Liver (tissue), 9 donors: ENCODE measurements around the gene SPIRE2. TPM values are rescaled to one million over a fixed set of nuclear protein-coding genes. Genes with fewer than 3 reads are reported as not detected.
"Not testable (repeated sequence)": the region's sequence is repeated elsewhere in the genome, so short reads cannot be mapped to it uniquely, and the experiment has no call there.

Experiments
- DNase-seq: peaks from one replicate; pipeline ENCODE4 v3.0.0-alpha.2; 2017; ENCODE audit warnings: low spot score
- H3K27ac ChIP-seq, 2 donors: one replicate each; pipeline ENCODE4 v1.7.0; 2013; ENCODE audit warnings: inconsistent platforms in 2 of 2, low read length in 2 of 2, control low read depth in 1 of 2, low read depth in 1 of 2, mild to moderate bottlenecking in 1 of 2
- H3K27me3 ChIP-seq, 4 donors: one replicate each; pipeline versions ENCODE4 v1.6.1 to v1.7.0; 2013; ENCODE audit warnings: low read length in 3 of 4, inconsistent platforms in 1 of 4, mild to moderate bottlenecking in 1 of 4, moderate library complexity in 1 of 4; ENCODE audit not compliant: control insufficient read depth in 4 of 4, insufficient read depth in 4 of 4
- H3K36me3 ChIP-seq, 4 donors: one replicate each; pipeline versions ENCODE4 v1.6.1 to v1.7.0; 2013; ENCODE audit warnings: low read length in 3 of 4, mild to moderate bottlenecking in 3 of 4, low read depth in 1 of 4, moderate library complexity in 1 of 4; ENCODE audit not compliant: control insufficient read depth in 4 of 4, insufficient read depth in 3 of 4
- H3K4me1 ChIP-seq, 4 donors: one replicate each; pipeline versions ENCODE4 v1.6.1 to v1.7.0; 2013; ENCODE audit warnings: low read length in 3 of 4, mild to moderate bottlenecking in 3 of 4, moderate library complexity in 1 of 4; ENCODE audit not compliant: control insufficient read depth in 4 of 4, insufficient read depth in 4 of 4
- H3K4me3 ChIP-seq, 3 donors: one replicate each; pipeline versions ENCODE4 v1.6.1 to v1.7.0; 2013; ENCODE audit warnings: low read length in 3 of 3, control low read depth in 1 of 3, low read depth in 1 of 3, mild to moderate bottlenecking in 1 of 3
- H3K9ac ChIP-seq, 2 donors: one replicate each; pipeline ENCODE4 v1.7.0; 2013; ENCODE audit warnings: low read length in 2 of 2, mild to moderate bottlenecking in 2 of 2, moderate library complexity in 2 of 2, control low read depth in 1 of 2, low read depth in 1 of 2
- H3K9me3 ChIP-seq, 4 donors: one replicate each; pipeline versions ENCODE4 v1.6.1 to v1.7.0; 2013; ENCODE audit warnings: low read length in 3 of 4; ENCODE audit not compliant: control insufficient read depth in 4 of 4
- EGR1 ChIP-seq, 2 donors: IDR thresholded peaks; 2 replicates each; pipeline ENCODE4 v1.6.1; 2016 to 2018; ENCODE audit warnings: antibody characterized with exemption in 2 of 2, low read depth in 2 of 2
- FOXA1 ChIP-seq: IDR thresholded peaks from 2 replicates; pipeline ENCODE4 v1.6.1; 2016; ENCODE audit warnings: antibody characterized with exemption
- FOXA2 ChIP-seq: IDR thresholded peaks from 2 replicates; pipeline ENCODE4 v1.6.1; 2016; ENCODE audit warnings: antibody characterized with exemption
- GABPA ChIP-seq, 2 donors: IDR thresholded peaks in 1 of 2; conservative IDR thresholded peaks in 1 of 2; 2 replicates each; pipeline ENCODE4 v1.6.1; 2016; ENCODE audit warnings: antibody characterized with exemption in 2 of 2, mild to moderate bottlenecking in 1 of 2, moderate library complexity in 1 of 2
- HNF4A ChIP-seq, 2 donors: conservative IDR thresholded peaks; 2 replicates each; pipeline ENCODE4 v1.6.1; 2016; ENCODE audit warnings: antibody characterized with exemption in 2 of 2, mild to moderate bottlenecking in 2 of 2
- HNF4G ChIP-seq: IDR thresholded peaks from 2 replicates; pipeline ENCODE4 v1.6.1; 2016; ENCODE audit warnings: antibody characterized with exemption
- JUND ChIP-seq, 2 donors: IDR thresholded peaks; 2 replicates each; pipeline ENCODE4 v1.6.1; 2016; ENCODE audit warnings: antibody characterized with exemption in 2 of 2
- NR2F2 ChIP-seq: IDR thresholded peaks from 2 replicates; pipeline ENCODE4 v1.6.1; 2016; ENCODE audit warnings: antibody characterized with exemption
- RAD21 ChIP-seq, 2 donors: IDR thresholded peaks; 2 replicates each; pipeline ENCODE4 v1.6.1; 2016; ENCODE audit warnings: antibody characterized with exemption in 2 of 2, mild to moderate bottlenecking in 2 of 2
- RXRA ChIP-seq, 2 donors: IDR thresholded peaks; 2 replicates each; pipeline ENCODE4 v1.6.1; 2017 to 2018; ENCODE audit warnings: antibody characterized with exemption in 2 of 2, mild to moderate bottlenecking in 1 of 2
- SP1 ChIP-seq: IDR thresholded peaks from 2 replicates; pipeline ENCODE4 v1.6.1; 2018; ENCODE audit warnings: antibody characterized with exemption, mild to moderate bottlenecking
- TAF1 ChIP-seq: conservative IDR thresholded peaks from 2 replicates; pipeline ENCODE4 v1.6.1; 2016; ENCODE audit warnings: antibody characterized with exemption, mild to moderate bottlenecking
- YY1 ChIP-seq: IDR thresholded peaks from 2 replicates; pipeline ENCODE4 v1.6.1; 2016; ENCODE audit warnings: antibody characterized with exemption, mild to moderate bottlenecking
- ZBTB33 ChIP-seq: IDR thresholded peaks from 2 replicates; pipeline ENCODE4 v1.6.1; 2016; ENCODE audit warnings: antibody characterized with exemption
- whole genome bisulfite sequencing: extraction: QIAGEN DNeasy Blood & Tissue Kit; methylation state at CpG from one replicate; pipeline ENCODE4 v1.1.7; 2013; 5-methylcytosine and 5-hydroxymethylcytosine counted together
- polyA plus RNA-seq, 2 donors: library from polyadenylated mRNA; stranded (reverse) in 1 of 2; unstranded in 1 of 2; fragments of 200-250 nt in 1 of 2; fragments of >200 nt in 1 of 2; fragmentation: Nextera tagmentation in 1 of 2; extraction: Ambion mirVana in 1 of 2; gene quantifications; one replicate each; pipeline versions ENCODE4 v1.2.1 to v1.2.3, GENCODE V29; 2013 to 2015
- total RNA-seq, 2 donors: library from RNA; depleted of rRNA; stranded (reverse); fragments of >200 nt; gene quantifications; one replicate each; pipeline ENCODE4 v1.2.3, GENCODE V29; 2014
- TF ChIP-seq, protein P1 (sequence below): IDR thresholded peaks from 2 replicates; pipeline ENCODE4 v1.6.1; 2016; ENCODE audit warnings: antibody characterized with exemption
- TF ChIP-seq, protein P2 (sequence below): IDR thresholded peaks from 2 replicates; pipeline ENCODE4 v1.6.1; 2016; ENCODE audit warnings: antibody characterized with exemption
- TF ChIP-seq, protein P3 (sequence below): IDR thresholded peaks from 2 replicates; pipeline ENCODE4 v1.6.1; 2016; ENCODE audit warnings: antibody characterized with exemption, mild to moderate bottlenecking
- TF ChIP-seq, protein P4 (sequence below): fragments of 150-350 bp; IDR thresholded peaks from 2 replicates; pipeline ENCODE4 v1.5.1; 2017; ENCODE audit warnings: improper control_type of control experiment, low read depth, low read length; ENCODE audit not compliant: missing input control
- donor health status: healthy.
- donor health status: healthy.
- donor health status: healthy.
- donor health status: healthy.
- donor health status: healthy.

Gene SPIRE2
- total and polyA plus RNA-seq, 4 donors: 1.7 to 7.2 (median 2.9) TPM

DNA sequence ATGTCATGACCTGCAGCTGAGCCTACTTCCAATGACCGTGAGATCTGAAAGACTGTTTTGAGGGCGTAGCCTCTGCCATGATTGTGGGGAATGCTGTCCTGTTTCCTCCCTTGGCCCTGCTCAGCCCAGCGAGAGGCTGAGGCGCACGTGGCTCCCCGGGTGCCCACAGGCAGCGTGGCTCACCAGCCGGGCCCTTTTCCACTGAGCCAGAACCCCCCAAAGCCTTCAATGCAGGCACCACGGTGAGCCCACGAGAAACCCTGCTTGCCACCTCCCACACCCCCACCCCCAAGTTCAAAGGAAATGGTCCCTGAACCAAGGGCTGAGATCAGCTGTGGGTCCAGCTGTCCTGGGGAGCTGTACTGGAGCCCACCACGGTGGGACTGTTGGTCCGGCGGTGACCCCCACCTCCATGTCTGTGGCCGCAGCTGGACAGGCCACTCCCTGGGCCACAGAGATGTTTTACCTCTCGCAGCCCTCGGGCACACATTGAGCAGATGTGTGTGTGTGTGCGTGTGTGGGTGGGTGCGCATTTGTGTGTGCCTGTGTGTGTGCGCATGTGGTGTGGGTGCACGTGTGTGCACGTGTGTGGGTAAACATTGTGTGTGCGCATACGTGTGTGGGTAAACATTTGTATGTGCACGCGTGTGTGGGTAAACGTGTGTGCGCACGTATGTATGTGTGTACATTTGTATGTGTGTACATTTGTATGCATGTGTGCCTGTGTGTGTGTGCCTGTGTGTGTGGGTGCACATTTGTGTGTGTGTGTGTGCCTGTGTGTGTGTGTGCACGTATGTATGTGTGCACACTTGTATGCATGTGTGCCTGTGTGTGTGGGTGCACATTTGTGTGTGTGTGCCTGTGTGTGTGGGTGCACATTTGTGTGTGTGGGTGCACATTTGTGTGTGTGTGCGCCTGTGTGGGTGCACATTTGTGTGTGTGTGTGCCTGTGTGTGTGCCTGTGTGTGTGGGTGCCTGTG, 85.4 kb downstream of the SPIRE2 start:
- Histone ChIP-seq H3K9me3 (no peaks in the 10 kb centered on the region), H3K27ac (no peak overlapping the region), H3K4me1 (peaks cover 0 to 9% (median 2%) of the 10 kb centered on the region in 4 donors), H3K36me3 (peaks cover 8 to 23% (median 8%) of the 10 kb centered on the region in 4 donors), H3K4me3 (no peak overlapping the region), H3K27me3 (no peaks in the 10 kb centered on the region), H3K9ac (no peak overlapping the region)
- WGBS: 87% methylated on average over 30 of the region's 30 CpGs
- DNase-seq: no peak
- no peak for TF ChIP-seq ZBTB33
- TF ChIP-seq NR2F2: no peak
- TF ChIP-seq, protein P1, sequence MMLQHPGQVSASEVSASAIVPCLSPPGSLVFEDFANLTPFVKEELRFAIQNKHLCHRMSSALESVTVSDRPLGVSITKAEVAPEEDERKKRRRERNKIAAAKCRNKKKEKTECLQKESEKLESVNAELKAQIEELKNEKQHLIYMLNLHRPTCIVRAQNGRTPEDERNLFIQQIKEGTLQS: no peak
- TF ChIP-seq, protein P2, sequence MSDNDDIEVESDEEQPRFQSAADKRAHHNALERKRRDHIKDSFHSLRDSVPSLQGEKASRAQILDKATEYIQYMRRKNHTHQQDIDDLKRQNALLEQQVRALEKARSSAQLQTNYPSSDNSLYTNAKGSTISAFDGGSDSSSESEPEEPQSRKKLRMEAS: no peak
- TF ChIP-seq SP1: no peak
- no peak for TF ChIP-seq YY1
- no peak for TF ChIP-seq FOXA1
- TF ChIP-seq, protein P3, sequence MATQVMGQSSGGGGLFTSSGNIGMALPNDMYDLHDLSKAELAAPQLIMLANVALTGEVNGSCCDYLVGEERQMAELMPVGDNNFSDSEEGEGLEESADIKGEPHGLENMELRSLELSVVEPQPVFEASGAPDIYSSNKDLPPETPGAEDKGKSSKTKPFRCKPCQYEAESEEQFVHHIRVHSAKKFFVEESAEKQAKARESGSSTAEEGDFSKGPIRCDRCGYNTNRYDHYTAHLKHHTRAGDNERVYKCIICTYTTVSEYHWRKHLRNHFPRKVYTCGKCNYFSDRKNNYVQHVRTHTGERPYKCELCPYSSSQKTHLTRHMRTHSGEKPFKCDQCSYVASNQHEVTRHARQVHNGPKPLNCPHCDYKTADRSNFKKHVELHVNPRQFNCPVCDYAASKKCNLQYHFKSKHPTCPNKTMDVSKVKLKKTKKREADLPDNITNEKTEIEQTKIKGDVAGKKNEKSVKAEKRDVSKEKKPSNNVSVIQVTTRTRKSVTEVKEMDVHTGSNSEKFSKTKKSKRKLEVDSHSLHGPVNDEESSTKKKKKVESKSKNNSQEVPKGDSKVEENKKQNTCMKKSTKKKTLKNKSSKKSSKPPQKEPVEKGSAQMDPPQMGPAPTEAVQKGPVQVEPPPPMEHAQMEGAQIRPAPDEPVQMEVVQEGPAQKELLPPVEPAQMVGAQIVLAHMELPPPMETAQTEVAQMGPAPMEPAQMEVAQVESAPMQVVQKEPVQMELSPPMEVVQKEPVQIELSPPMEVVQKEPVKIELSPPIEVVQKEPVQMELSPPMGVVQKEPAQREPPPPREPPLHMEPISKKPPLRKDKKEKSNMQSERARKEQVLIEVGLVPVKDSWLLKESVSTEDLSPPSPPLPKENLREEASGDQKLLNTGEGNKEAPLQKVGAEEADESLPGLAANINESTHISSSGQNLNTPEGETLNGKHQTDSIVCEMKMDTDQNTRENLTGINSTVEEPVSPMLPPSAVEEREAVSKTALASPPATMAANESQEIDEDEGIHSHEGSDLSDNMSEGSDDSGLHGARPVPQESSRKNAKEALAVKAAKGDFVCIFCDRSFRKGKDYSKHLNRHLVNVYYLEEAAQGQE: no peak
- TF ChIP-seq HNF4G: no peak
- TF ChIP-seq JUND (IDR thresholded peaks at IDR 0.05): no peak
- no peak for TF ChIP-seq FOXA2
- no peak for TF ChIP-seq TAF1
- TF ChIP-seq GABPA (IDR thresholded peaks at IDR 0.05 in 1 of 2, conservative IDR thresholded peaks at IDR 0.05 in 1 of 2): no peak
- no peak for TF ChIP-seq HNF4A (conservative IDR thresholded peaks at IDR 0.05)
- TF ChIP-seq, protein P4, sequence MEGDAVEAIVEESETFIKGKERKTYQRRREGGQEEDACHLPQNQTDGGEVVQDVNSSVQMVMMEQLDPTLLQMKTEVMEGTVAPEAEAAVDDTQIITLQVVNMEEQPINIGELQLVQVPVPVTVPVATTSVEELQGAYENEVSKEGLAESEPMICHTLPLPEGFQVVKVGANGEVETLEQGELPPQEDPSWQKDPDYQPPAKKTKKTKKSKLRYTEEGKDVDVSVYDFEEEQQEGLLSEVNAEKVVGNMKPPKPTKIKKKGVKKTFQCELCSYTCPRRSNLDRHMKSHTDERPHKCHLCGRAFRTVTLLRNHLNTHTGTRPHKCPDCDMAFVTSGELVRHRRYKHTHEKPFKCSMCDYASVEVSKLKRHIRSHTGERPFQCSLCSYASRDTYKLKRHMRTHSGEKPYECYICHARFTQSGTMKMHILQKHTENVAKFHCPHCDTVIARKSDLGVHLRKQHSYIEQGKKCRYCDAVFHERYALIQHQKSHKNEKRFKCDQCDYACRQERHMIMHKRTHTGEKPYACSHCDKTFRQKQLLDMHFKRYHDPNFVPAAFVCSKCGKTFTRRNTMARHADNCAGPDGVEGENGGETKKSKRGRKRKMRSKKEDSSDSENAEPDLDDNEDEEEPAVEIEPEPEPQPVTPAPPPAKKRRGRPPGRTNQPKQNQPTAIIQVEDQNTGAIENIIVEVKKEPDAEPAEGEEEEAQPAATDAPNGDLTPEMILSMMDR: no peak
- TF ChIP-seq RXRA (IDR thresholded peaks at IDR 0.05): no peak
- no peak for TF ChIP-seq EGR1 (IDR thresholded peaks at IDR 0.05; ENCODE audit: low read depth in 2 of 2)
- TF ChIP-seq RAD21 (IDR thresholded peaks at IDR 0.05): no peak

GRCh38 chr16:89914642-89915285, 86.5 kb downstream of the SPIRE2 start:
- not testable (repeated sequence) for H3K4me3 ChIP-seq, DNase-seq, H3K9me3 ChIP-seq, H3K27me3 ChIP-seq, H3K4me1 ChIP-seq, H3K27ac ChIP-seq, H3K9ac ChIP-seq
- H3K36me3 ChIP-seq: peaks cover 8 to 17% (median 8%) of the 10 kb centered on the region in 4 donors
- 74% methylated on average over 11 of the region's 11 CpGs for WGBS
